CD4-positive, alpha-beta memory T cell (primary cell): ENCODE measurements around the gene ITGA8. TPM values are rescaled to one million over a fixed set of nuclear protein-coding genes. Genes with fewer than 3 reads are reported as not detected.
"Not testable (repeated sequence)": the region's sequence is repeated elsewhere in the genome, so short reads cannot be mapped to it uniquely, and the experiment has no call there.

ENCODE experiments used
- CTCF ChIA-PET: fragments of 350-600 bp; sonication (Branson Sonifier 250); formaldehyde crosslinking; loops from one replicate; lab custom pipeline; 2021; ENCODE audit warnings: inconsistent platforms; ENCODE audit not compliant: partially characterized antibody; lab: Charles Lee
- POLR2A ChIA-PET: fragments of 350-600 bp; sonication (Branson Sonifier 250); formaldehyde crosslinking; loops from one replicate; lab custom pipeline; 2021; ENCODE audit not compliant: partially characterized antibody; lab: Charles Lee
- DNase-seq, 5 donors: peaks; one replicate each; pipeline versions ENCODE4 v3.0.0 to v3.0.0-alpha.2; 2020 to 2022; ENCODE audit warnings: mixed read lengths in 1 of 5
- H3K27ac ChIP-seq: one replicate; pipeline ENCODE4 v1.7.0; 2013; ENCODE audit warnings: low read depth, low read length
- H3K27me3 ChIP-seq: 2 replicates; pipeline ENCODE4 v1.7.0; 2013; ENCODE audit warnings: mild to moderate bottlenecking, low read length, moderate library complexity; ENCODE audit not compliant: insufficient read depth
- H3K36me3 ChIP-seq: 2 replicates; pipeline ENCODE4 v1.7.0; 2013; ENCODE audit warnings: mild to moderate bottlenecking, low read length, moderate library complexity; ENCODE audit not compliant: insufficient read depth
- H3K4me1 ChIP-seq: 2 replicates; pipeline ENCODE4 v1.7.0; 2013; ENCODE audit warnings: mild to moderate bottlenecking, low read length, moderate library complexity; ENCODE audit not compliant: insufficient read depth
- H3K4me3 ChIP-seq, 2 donors: one replicate each; pipeline ENCODE4 v1.7.0; 2013; ENCODE audit warnings: low read length in 2 of 2, mild to moderate bottlenecking in 1 of 2
- H3K9me3 ChIP-seq, 2 donors: one replicate each; pipeline ENCODE4 v1.7.0; 2013; ENCODE audit warnings: low read length in 2 of 2, control low read depth in 1 of 2; ENCODE audit not compliant: control insufficient read depth in 1 of 2
- H3K27ac Mint-ChIP-seq, 7 donors: one replicate each; pipeline ENCODE4 v1.8.0; 2020 to 2021; ENCODE audit warnings: mixed read lengths in 7 of 7, mild to moderate bottlenecking in 6 of 7, inconsistent platforms in 3 of 7, moderate library complexity in 3 of 7
- H3K27me3 Mint-ChIP-seq, 2 donors: one replicate each; pipeline ENCODE4 v1.8.0; 2020 to 2021; ENCODE audit warnings: mixed read lengths in 2 of 2
- H3K36me3 Mint-ChIP-seq, 2 donors: one replicate each; pipeline ENCODE4 v1.8.0; 2020 to 2021; ENCODE audit warnings: mixed read lengths in 2 of 2, inconsistent platforms in 1 of 2, mild to moderate bottlenecking in 1 of 2
- H3K4me1 Mint-ChIP-seq, 4 donors: one replicate each; pipeline ENCODE4 v1.8.0; 2020 to 2021; ENCODE audit warnings: mixed read lengths in 4 of 4, mild to moderate bottlenecking in 1 of 4
- H3K4me3 Mint-ChIP-seq, 8 donors: one replicate each; pipeline ENCODE4 v1.8.0; 2020 to 2021; ENCODE audit warnings: mixed read lengths in 8 of 8, mild to moderate bottlenecking in 7 of 8, moderate library complexity in 6 of 8, inconsistent platforms in 3 of 8
- H3K9me3 Mint-ChIP-seq, 8 donors: one replicate each; pipeline ENCODE4 v1.8.0; 2020 to 2021; ENCODE audit warnings: mixed read lengths in 8 of 8, mild to moderate bottlenecking in 5 of 8, inconsistent platforms in 3 of 8, moderate library complexity in 1 of 8
- intact Hi-C: fragments of 100-400 bp; cut with micrococcal nuclease; formaldehyde crosslinking; loops from one replicate; pipeline ENCODE4 v1.15.1; 2023
- polyA plus RNA-seq, 2 donors: library from polyadenylated mRNA; unstranded; fragments of 300-500 nt; fragmentation: Illumina TruSeq; gene quantifications; one replicate each; pipeline ENCODE4 v1.2.3, GENCODE V29; 2021
- total RNA-seq, 2 experiments: library from RNA; stranded (reverse); gene quantifications; one replicate each; pipeline ENCODE4 v1.2.3, GENCODE V29; 2021

Gene ITGA8
- total and polyA plus RNA-seq, 4 experiments from 2014 or later, result not detected

- intact Hi-C loops, H3K27ac Mint-ChIP-seq, CTCF ChIA-PET, DNase-seq, H3K9me3 ChIP-seq, H3K4me3 Mint-ChIP-seq, H3K27me3 Mint-ChIP-seq, H3K4me1 Mint-ChIP-seq, H3K27ac ChIP-seq, H3K4me3 ChIP-seq, POLR2A ChIA-PET, H3K36me3 Mint-ChIP-seq, H3K4me1 ChIP-seq, H3K36me3 ChIP-seq, H3K27me3 ChIP-seq: not testable (repeated sequence)
- H3K9me3 Mint-ChIP-seq, result peaks cover 3 to 21% (median 11%) of the 10 kb centered on the region in 8 donors
These were observed 136.8 kb downstream of the ITGA8 start for GRCh38 chr10:15582972-15583371.

GRCh38 chr10:15579605-15580004, 140.1 kb downstream of the ITGA8 start:
- Histone ChIP-seq H3K27ac (no peak overlapping the region), H3K4me3 (no peak overlapping the region), H3K36me3 (no peaks in the 10 kb centered on the region), H3K4me1 (no peaks in the 10 kb centered on the region), H3K27me3 (peaks cover 6% of the 10 kb centered on the region), H3K9me3 (no peaks in the 10 kb centered on the region)
- peaks cover 3 to 21% (median 11%) of the 10 kb centered on the region in 8 donors for H3K9me3 Mint-ChIP-seq
- H3K27me3 Mint-ChIP-seq, result peaks cover 3 to 15% of the 10 kb centered on the region in 2 donors
- no peaks in the 10 kb centered on the region for H3K4me1 Mint-ChIP-seq
- no peaks in the 10 kb centered on the region for H3K36me3 Mint-ChIP-seq
- no peak overlapping the region for H3K27ac Mint-ChIP-seq
- ChIA-PET POLR2A (no interaction called here), CTCF (interaction anchor here (1.3 kb wide), 1 partner anchor 12 kb away, joined by 3 read pairs; no protein-coding TSS in a partner anchor)
- intact Hi-C loops, result no loop called here
- DNase-seq, result no peak
- H3K4me3 Mint-ChIP-seq, result no peak overlapping the region

GRCh38 chr10:15572531-15573045, 147.1 kb downstream of the ITGA8 start:
- H3K36me3 ChIP-seq, result no peaks in the 10 kb centered on the region
- H3K4me1 ChIP-seq, result no peaks in the 10 kb centered on the region
- ChIA-PET POLR2A (no interaction called here), CTCF (interaction anchor here (1.0 kb wide), 1 partner anchor 23 kb away, joined by 3 read pairs; no protein-coding TSS in a partner anchor)
- Mint-ChIP-seq H3K27me3 (peaks cover under 1 to 24% of the 10 kb centered on the region in 2 donors), H3K9me3 (no peaks in the 10 kb centered on the region), H3K36me3 (no peaks in the 10 kb centered on the region), H3K4me1 (no peaks in the 10 kb centered on the region), H3K4me3 (no peak overlapping the region), H3K27ac (no peak overlapping the region)
- intact Hi-C loops, result no loop called here
- no peaks in the 10 kb centered on the region for H3K27me3 ChIP-seq
- DNase-seq, result no peak
- H3K27ac ChIP-seq, result no peak overlapping the region
- H3K4me3 ChIP-seq, result no peak overlapping the region
- no peaks in the 10 kb centered on the region for H3K9me3 ChIP-seq

GRCh38 chr10:15571575-15571974, 148.1 kb downstream of the ITGA8 start:
- H3K9me3 ChIP-seq, result no peaks in the 10 kb centered on the region
- H3K27ac ChIP-seq, result no peak overlapping the region
- no peak for DNase-seq
- H3K4me3 Mint-ChIP-seq, result no peak overlapping the region
- H3K36me3 ChIP-seq, result no peaks in the 10 kb centered on the region
- no peak overlapping the region for H3K4me3 ChIP-seq
- no peaks in the 10 kb centered on the region for H3K4me1 Mint-ChIP-seq
- H3K27ac Mint-ChIP-seq, result no peak overlapping the region
- peaks cover 0 to 21% of the 10 kb centered on the region in 2 donors for H3K27me3 Mint-ChIP-seq
- no peaks in the 10 kb centered on the region for H3K9me3 Mint-ChIP-seq
- H3K4me1 ChIP-seq, result no peaks in the 10 kb centered on the region
- no peaks in the 10 kb centered on the region for H3K36me3 Mint-ChIP-seq
- intact Hi-C loops, result no loop called here
- H3K27me3 ChIP-seq, result no peaks in the 10 kb centered on the region
- ChIA-PET POLR2A (no interaction called here), CTCF (no interaction called here)

GRCh38 chr10:15570738-15571339, 148.9 kb downstream of the ITGA8 start:
- Histone ChIP-seq H3K9me3 (no peaks in the 10 kb centered on the region), H3K27me3 (no peaks in the 10 kb centered on the region), H3K4me3 (no peak overlapping the region), H3K27ac (no peak overlapping the region), H3K4me1 (no peaks in the 10 kb centered on the region), H3K36me3 (no peaks in the 10 kb centered on the region)
- H3K27me3 Mint-ChIP-seq, result peaks cover 0 to 21% of the 10 kb centered on the region in 2 donors
- H3K36me3 Mint-ChIP-seq, result no peaks in the 10 kb centered on the region
- ChIA-PET CTCF (no interaction called here), POLR2A (no interaction called here)
- no peak overlapping the region for H3K27ac Mint-ChIP-seq
- intact Hi-C loops, result no loop called here
- H3K4me1 Mint-ChIP-seq, result no peaks in the 10 kb centered on the region
- DNase-seq, result no peak
- H3K4me3 Mint-ChIP-seq, result no peak overlapping the region
- H3K9me3 Mint-ChIP-seq, result no peaks in the 10 kb centered on the region

- CTCF ChIA-PET, result no interaction called here
These were observed 151.8 kb downstream of the ITGA8 start for GRCh38 chr10:15567952-15568351.

GRCh38 chr10:15563246-15563645, 156.5 kb downstream of the ITGA8 start:
- Mint-ChIP-seq H3K27ac (peak overlapping the region in 1 of 7 donors; percentile 36), H3K27me3 (peaks cover 4 to 6% of the 10 kb centered on the region in 2 donors), H3K4me1 (no peaks in the 10 kb centered on the region), H3K36me3 (no peaks in the 10 kb centered on the region), H3K9me3 (peaks cover 0 to 2% (median 0%) of the 10 kb centered on the region in 8 donors), H3K4me3 (no peak overlapping the region)
- intact Hi-C loops, result no loop called here
- CTCF ChIA-PET, result no interaction called here
- H3K4me3 ChIP-seq, result no peak overlapping the region
- H3K36me3 ChIP-seq, result no peaks in the 10 kb centered on the region
- H3K9me3 ChIP-seq, result no peaks in the 10 kb centered on the region
- POLR2A ChIA-PET, result no interaction called here
- H3K27ac ChIP-seq, result no peak overlapping the region
- DNase-seq, result no peak
- no peaks in the 10 kb centered on the region for H3K27me3 ChIP-seq
- no peaks in the 10 kb centered on the region for H3K4me1 ChIP-seq

More at GRCh38 chr10:15567952-15568351, 151.8 kb downstream of the ITGA8 start:
- H3K9me3 Mint-ChIP-seq, result no peaks in the 10 kb centered on the region
- Histone ChIP-seq H3K27me3 (no peaks in the 10 kb centered on the region), H3K4me1 (no peaks in the 10 kb centered on the region), H3K9me3 (no peaks in the 10 kb centered on the region), H3K27ac (no peak overlapping the region), H3K36me3 (no peaks in the 10 kb centered on the region), H3K4me3 (no peak overlapping the region)
- intact Hi-C loops, result no loop called here
- DNase-seq, result no peak
- POLR2A ChIA-PET, result no interaction called here
- H3K36me3 Mint-ChIP-seq, result no peaks in the 10 kb centered on the region
- H3K27me3 Mint-ChIP-seq, result peaks cover 0 to 11% of the 10 kb centered on the region in 2 donors
- no peaks in the 10 kb centered on the region for H3K4me1 Mint-ChIP-seq
- H3K27ac Mint-ChIP-seq, result no peak overlapping the region
- no peak overlapping the region for H3K4me3 Mint-ChIP-seq
